Right lung (tissue), 5 donors: ENCODE data around the gene MCM5. TPM values are rescaled to one million over a fixed set of nuclear protein-coding genes. Genes with fewer than 3 reads are reported as not detected.
"Not testable (repeated sequence)": the region's sequence is repeated elsewhere in the genome, so short reads cannot be mapped to it uniquely, and the experiment has no call there.

Experiments
- DNase-seq, 2 donors: peaks; one replicate each; pipeline ENCODE4 v3.0.0-alpha.2; 2013
- polyA plus RNA-seq, 5 donors: library from polyadenylated mRNA; unstranded; fragments of 120-200 nt; gene quantifications; one replicate each; pipeline versions ENCODE4 v1.2.1 to v1.2.3, GENCODE V29; 2013; ENCODE audit warnings: inconsistent platforms in 1 of 5, low replicate concordance in 1 of 5; ENCODE audit not compliant: insufficient read length in 5 of 5, insufficient read depth in 1 of 5

MCM5 gene
- polyA plus RNA-seq, 5 donors, result 54.2 to 77.9 (median 59.3) TPM

DNA sequence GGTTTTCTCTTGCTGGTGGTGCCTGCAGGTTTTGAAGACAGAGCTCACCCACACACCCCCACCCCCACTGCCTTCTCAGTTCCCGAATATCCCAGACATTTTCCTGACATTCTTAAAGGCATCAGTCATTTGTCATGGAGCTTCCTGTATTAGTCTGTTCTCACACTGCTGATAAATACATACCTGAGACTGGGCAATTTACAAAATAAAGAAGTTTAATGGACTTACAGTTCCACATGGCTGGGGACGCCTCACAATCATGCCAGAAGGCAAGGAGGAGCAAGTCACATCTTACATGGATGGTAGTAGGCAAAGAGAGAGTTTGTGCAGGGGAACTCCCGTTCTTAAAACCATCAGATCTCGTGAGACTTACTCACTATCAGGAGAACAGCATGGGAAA, 71.6 kb downstream of the MCM5 start:
- not testable (repeated sequence) for DNase-seq

DNA sequence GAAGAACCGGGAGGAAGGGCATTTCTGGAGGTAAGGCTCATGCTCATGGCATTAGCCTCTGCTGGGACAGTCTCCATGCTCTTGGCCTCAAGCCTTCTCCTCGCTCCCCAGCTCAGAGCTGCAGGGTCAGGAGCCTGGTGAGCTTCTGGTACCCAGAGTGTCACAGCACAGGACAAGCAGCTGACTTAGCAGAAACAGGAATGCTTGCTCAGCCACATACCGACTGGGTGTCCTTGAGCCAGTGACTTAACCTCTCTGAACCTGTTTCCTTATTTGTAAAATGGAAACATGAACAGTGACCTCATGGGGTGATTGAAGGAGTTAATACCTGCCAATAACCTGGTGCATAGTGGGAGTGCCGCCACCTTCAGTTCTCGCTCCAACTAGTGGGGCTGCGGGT, 72.5 kb downstream of the MCM5 start:
- DNase-seq, result no peak

DNA sequence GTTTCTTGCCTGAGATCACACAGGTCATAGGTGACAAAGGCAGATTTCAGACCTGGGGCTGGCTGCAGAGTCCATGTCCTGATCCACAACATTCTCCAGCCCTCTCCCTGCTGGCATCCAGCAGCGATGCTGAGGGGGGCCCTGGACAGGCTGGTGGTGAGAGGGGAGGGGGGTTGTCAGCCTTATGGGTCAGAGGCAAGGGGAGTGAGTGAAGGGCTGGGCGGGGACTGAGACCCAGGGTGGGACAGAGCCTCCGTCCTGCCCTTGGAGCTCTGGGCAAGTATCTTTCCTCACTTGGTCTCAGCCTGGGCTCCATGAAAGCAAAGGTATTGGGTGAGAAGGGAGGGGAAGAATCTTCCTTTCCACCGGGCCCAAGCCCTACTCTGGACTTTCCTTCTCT, 74.0 kb downstream of the MCM5 start:
- DNase-seq, result no peak

Other genes starting within 250 kb of the MCM5 start
- 10 to 100 TPM; 25.5 to 35.1 (median 30.9) TPM for gene HMGXB4, start 142.6 kb upstream of the MCM5 start, polyA plus RNA-seq
- gene TOM1, start 100.2 kb upstream of the MCM5 start, polyA plus RNA-seq, result 10 to 100 TPM; 25.4 to 35.5 (median 29.0) TPM
- 10 to 100 TPM in 4 of 5 donors, 1 to 10 TPM in 1; 7.1 to 22.9 (median 10.5) TPM for gene HMOX1, start 19.0 kb upstream of the MCM5 start, polyA plus RNA-seq
- 1 to 10 TPM in 1 of 5 donors, under 1 TPM in 4; 0.09 to 1.1 (median 0.16) TPM for gene RASD2, start 140.7 kb downstream of the MCM5 start, polyA plus RNA-seq
- 10 to 100 TPM in 1 of 5 donors, 1 to 10 TPM in 3, under 1 TPM in 1; 0.52 to 15.0 (median 1.4) TPM for gene MB, start 217.2 kb downstream of the MCM5 start, polyA plus RNA-seq
- gene APOL6, start 248.3 kb downstream of the MCM5 start, polyA plus RNA-seq, result 10 to 100 TPM in 2 of 5 donors, 1 to 10 TPM in 3; 7.4 to 11.3 (median 8.4) TPM